ENCODE results near the gene CERK. TPM values are rescaled to one million over a fixed set of nuclear protein-coding genes. Genes with fewer than 3 reads are reported as not detected.

The CERK gene
- total and polyA plus RNA-seq, 9 of the 15 experiments (the other 6 are each of a cell fraction or from before 2014, with no cell fraction given) = 1.1 to 14.9 (median 8.7) TPM

DNA sequence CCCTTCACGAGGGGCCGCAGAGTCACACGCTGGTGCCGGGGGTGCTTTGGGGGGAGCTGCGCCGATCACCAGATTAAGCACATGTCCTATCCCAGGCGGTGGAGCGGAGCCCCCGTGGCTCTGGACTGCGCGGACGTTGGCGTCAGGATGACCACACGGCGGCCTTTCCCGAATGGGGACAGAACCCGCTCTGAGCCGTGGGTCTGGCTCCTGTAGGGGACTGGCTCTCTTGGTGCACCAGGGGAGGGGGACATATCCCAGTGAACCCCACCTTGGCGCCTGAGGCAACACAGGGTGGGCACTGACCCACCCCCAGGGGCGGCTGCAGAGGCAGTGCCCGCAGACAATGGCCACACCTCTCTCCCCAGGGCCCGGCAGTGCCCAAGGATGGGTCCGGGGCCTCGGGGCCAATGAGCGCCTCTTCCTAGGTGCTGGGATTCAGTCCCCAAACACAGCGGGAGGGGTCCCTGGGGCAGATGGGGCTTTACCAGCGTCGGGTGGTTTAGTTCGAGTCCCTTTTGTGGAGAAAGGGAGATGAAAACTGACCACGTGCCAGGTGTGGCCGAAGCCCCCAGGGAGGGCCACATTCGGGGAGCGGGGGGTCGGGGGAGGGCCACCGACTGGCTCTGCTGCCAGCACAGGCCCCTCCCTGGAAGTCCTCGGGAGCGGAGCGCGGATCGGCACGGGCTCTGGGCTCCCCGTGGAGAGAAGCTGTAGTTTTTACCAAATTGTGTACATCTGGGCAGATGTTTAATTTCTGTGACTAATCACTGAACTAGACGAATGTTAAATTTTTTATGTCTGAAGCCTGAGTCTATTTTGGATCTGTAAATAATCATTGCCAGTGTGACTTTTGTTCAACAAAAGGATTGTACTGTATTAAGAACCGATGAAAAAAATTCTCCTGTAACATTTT is 59.0 kb downstream of the CERK start:
- intact Hi-C loops (cut with micrococcal nuclease) = no loop called here
- POLR2A ChIA-PET = no interaction called here

More for the DNA sequence above, 59.0 kb downstream of the CERK start:
- FAIRE-seq = no peak
- Histone ChIP-seq H3K4me3 (no peak overlapping the region), H3K4me1 (replicated peaks in 1 of 2; ENCODE audit: control insufficient read depth in 2 of 2, insufficient read depth in 2 of 2, low read length in 2 of 2) (peaks cover 0 to 4% of the 10 kb centered on the region in 2 experiments; a peak in 2 of 5 replicates), H3K79me2 (ENCODE audit: control insufficient read depth, insufficient read depth, low read length) (no peaks in the 10 kb centered on the region), H3K9me3 (replicated peaks; ENCODE audit: control insufficient read depth, insufficient read depth, low read depth, low read length) (no peaks in the 10 kb centered on the region), H3K27me3 (ENCODE audit: control insufficient read depth in 2 of 2, insufficient read depth in 2 of 2, low read length in 2 of 2) (no peaks in the 10 kb centered on the region), H3K9me1 (ENCODE audit: control insufficient read depth, insufficient read depth, low read length) (no peaks in the 10 kb centered on the region), H3K9ac (ENCODE audit: insufficient read depth in 1 of 2, low read depth in 2 of 2, low read length in 2 of 2) (no peak overlapping the region), H3K4me2 (ENCODE audit: insufficient read depth, low read length) (no peak overlapping the region), H2AFZ (ENCODE audit: low read depth, low read length) (no peak overlapping the region), H3K36me3 (ENCODE audit: control insufficient read depth, insufficient read depth, low read length) (peaks cover 20% of the 10 kb centered on the region; the same call in 1 of the 3 replicates), H4K20me1 (replicated peaks; ENCODE audit: control insufficient read depth, insufficient read depth, low read length) (no peaks in the 10 kb centered on the region; the same call in 1 of the 2 replicates), H3K27ac (ENCODE audit: extremely low read depth, low read depth, low read length) (no peak overlapping the region)
- BruUV-seq (replicated peaks) = TSS peak; percentile 38
- CTCF ChIA-PET (ENCODE audit: low intra/inter-chr PET ratio) = no interaction called here
- in situ Hi-C loops (cut with MboI) = loop anchor here (10.0 kb wide), 1 partner anchor 114 kb away; no protein-coding TSS in a partner anchor
- TF ChIP-seq POLR2G (IDR thresholded peaks at IDR 0.05; ENCODE audit: low read depth, low read length) (0 out of 2 replicates have a peak, but pooled peaks have one; percentile 14), PHF21A (IDR thresholded peaks at IDR 0.05; ENCODE audit: borderline replicate concordance, low read depth) (no peak)
- TF ChIP-seq, protein P1, sequence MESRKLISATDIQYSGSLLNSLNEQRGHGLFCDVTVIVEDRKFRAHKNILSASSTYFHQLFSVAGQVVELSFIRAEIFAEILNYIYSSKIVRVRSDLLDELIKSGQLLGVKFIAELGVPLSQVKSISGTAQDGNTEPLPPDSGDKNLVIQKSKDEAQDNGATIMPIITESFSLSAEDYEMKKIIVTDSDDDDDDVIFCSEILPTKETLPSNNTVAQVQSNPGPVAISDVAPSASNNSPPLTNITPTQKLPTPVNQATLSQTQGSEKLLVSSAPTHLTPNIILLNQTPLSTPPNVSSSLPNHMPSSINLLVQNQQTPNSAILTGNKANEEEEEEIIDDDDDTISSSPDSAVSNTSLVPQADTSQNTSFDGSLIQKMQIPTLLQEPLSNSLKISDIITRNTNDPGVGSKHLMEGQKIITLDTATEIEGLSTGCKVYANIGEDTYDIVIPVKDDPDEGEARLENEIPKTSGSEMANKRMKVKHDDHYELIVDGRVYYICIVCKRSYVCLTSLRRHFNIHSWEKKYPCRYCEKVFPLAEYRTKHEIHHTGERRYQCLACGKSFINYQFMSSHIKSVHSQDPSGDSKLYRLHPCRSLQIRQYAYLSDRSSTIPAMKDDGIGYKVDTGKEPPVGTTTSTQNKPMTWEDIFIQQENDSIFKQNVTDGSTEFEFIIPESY (CRISPR knock-in tag; IDR thresholded peaks at IDR 0.05) = peak; percentile 22; the same call in 1 of the 2 replicates
- 88% methylated on average over 12 of the region's 44 CpGs for WGBS (ENCODE audit: insufficient coverage, low coverage, missing lambda C conversion rate)
- DNase-seq (ENCODE audit: extremely low read depth in 1 of 4, low spot score in 3 of 4) = no peak
- no peak for ATAC-seq
